CD8-positive, alpha-beta memory T cell (primary cell): ENCODE results near the gene NIPBL. TPM values are rescaled to one million over a fixed set of nuclear protein-coding genes. Genes with fewer than 3 reads are reported as not detected.
"Not testable (repeated sequence)": the region's sequence is repeated elsewhere in the genome, so short reads cannot be mapped to it uniquely, and the experiment has no call there.

Source experiments
- CTCF ChIA-PET: fragments of 350-600 bp; sonication (Branson Sonifier 250); formaldehyde crosslinking; loops from one replicate; lab custom pipeline; 2021; ENCODE audit warnings: antibody characterized with exemption; lab: Charles Lee
- POLR2A ChIA-PET: fragments of 350-600 bp; sonication (Branson Sonifier 250); formaldehyde crosslinking; loops from one replicate; lab custom pipeline; 2021; ENCODE audit warnings: antibody characterized with exemption; lab: Charles Lee
- DNase-seq, 5 donors: peaks; one replicate each; pipeline versions ENCODE4 v3.0.0 to v3.0.0-alpha.2; 2020 to 2022; ENCODE audit warnings: mixed read lengths in 1 of 5
- H3K27ac ChIP-seq: one replicate; pipeline ENCODE4 v1.7.0; 2013; ENCODE audit warnings: low read depth, mild to moderate bottlenecking, low read length, moderate library complexity
- H3K27me3 ChIP-seq: 2 replicates; pipeline ENCODE4 v1.7.0; 2013; ENCODE audit warnings: low read length, mild to moderate bottlenecking; ENCODE audit not compliant: insufficient read depth, poor library complexity, severe bottlenecking
- H3K36me3 ChIP-seq: 2 replicates; pipeline ENCODE4 v1.7.0; 2013; ENCODE audit warnings: mild to moderate bottlenecking, low read length, moderate library complexity; ENCODE audit not compliant: insufficient read depth
- H3K4me1 ChIP-seq: 2 replicates; pipeline ENCODE4 v1.7.0; 2013; ENCODE audit warnings: mild to moderate bottlenecking, low read length, moderate library complexity; ENCODE audit not compliant: insufficient read depth
- H3K4me3 ChIP-seq: 2 replicates; pipeline ENCODE4 v1.7.0; 2013; ENCODE audit warnings: mild to moderate bottlenecking, low read length
- H3K9me3 ChIP-seq: 2 replicates; pipeline ENCODE4 v1.7.0; 2013; ENCODE audit warnings: mild to moderate bottlenecking, low read length
- H3K27ac Mint-ChIP-seq, 8 donors: one replicate each; pipeline ENCODE4 v1.8.0; 2020 to 2021; ENCODE audit warnings: mixed read lengths in 8 of 8, mild to moderate bottlenecking in 6 of 8, inconsistent platforms in 3 of 8, moderate library complexity in 3 of 8
- H3K27me3 Mint-ChIP-seq, 2 donors: one replicate each; pipeline ENCODE4 v1.8.0; 2020 to 2021; ENCODE audit warnings: mixed read lengths in 2 of 2, mild to moderate bottlenecking in 1 of 2, moderate library complexity in 1 of 2
- H3K36me3 Mint-ChIP-seq, 3 donors: one replicate each; pipeline ENCODE4 v1.8.0; 2020 to 2021; ENCODE audit warnings: mixed read lengths in 3 of 3, inconsistent platforms in 1 of 3, mild to moderate bottlenecking in 1 of 3
- H3K4me1 Mint-ChIP-seq, 3 donors: one replicate each; pipeline ENCODE4 v1.8.0; 2020 to 2021; ENCODE audit warnings: mixed read lengths in 3 of 3, inconsistent platforms in 1 of 3, mild to moderate bottlenecking in 1 of 3
- H3K4me3 Mint-ChIP-seq, 7 donors: one replicate each; pipeline ENCODE4 v1.8.0; 2020 to 2021; ENCODE audit warnings: mixed read lengths in 7 of 7, mild to moderate bottlenecking in 6 of 7, moderate library complexity in 4 of 7, inconsistent platforms in 2 of 7
- H3K9me3 Mint-ChIP-seq, 5 donors: one replicate each; pipeline ENCODE4 v1.8.0; 2020 to 2022; ENCODE audit warnings: mixed read lengths in 5 of 5, mild to moderate bottlenecking in 3 of 5, moderate library complexity in 2 of 5, inconsistent platforms in 1 of 5
- polyA plus RNA-seq: library from polyadenylated mRNA; unstranded; fragments of 300-500 nt; fragmentation: Illumina TruSeq; gene quantifications from one replicate; pipeline ENCODE4 v1.2.3, GENCODE V29; 2021
- total RNA-seq, 2 experiments: library from RNA; stranded (reverse); gene quantifications; one replicate each; pipeline ENCODE4 v1.2.3, GENCODE V29; 2021

The NIPBL gene
- total and polyA plus RNA-seq, 3 experiments from 2014 or later = 36.4 to 55.0 (median 47.3) TPM

- no peak overlapping the region for H3K4me3 Mint-ChIP-seq
- Histone ChIP-seq H3K4me3 (no peak overlapping the region), H3K27me3 (no peaks in the 10 kb centered on the region), H3K27ac (no peak overlapping the region), H3K4me1 (no peaks in the 10 kb centered on the region), H3K36me3 (peaks cover 29% of the 10 kb centered on the region), H3K9me3 (no peaks in the 10 kb centered on the region)
- H3K36me3 Mint-ChIP-seq = peaks cover 4 to 55% (median 11%) of the 10 kb centered on the region in 3 donors
- no peaks in the 10 kb centered on the region for H3K4me1 Mint-ChIP-seq
- ChIA-PET CTCF (no interaction called here), POLR2A (no interaction called here)
- peak overlapping the region in 2 of 8 donors; percentile 21 to 36 for H3K27ac Mint-ChIP-seq
- no peak for DNase-seq
- no peaks in the 10 kb centered on the region for H3K9me3 Mint-ChIP-seq
- H3K27me3 Mint-ChIP-seq = peaks cover 0 to 1% of the 10 kb centered on the region in 2 donors
These were observed 187.9 kb downstream of the NIPBL start for GRCh38 chr5:37064442-37064841.

- POLR2A ChIA-PET = interaction anchor here (0.5 kb wide), 1 partner anchor 64 kb away, joined by 3 read pairs; no protein-coding TSS in a partner anchor
These were observed 194.9 kb downstream of the NIPBL start for GRCh38 chr5:37071487-37071886.

GRCh38 chr5:37071901-37072581, 195.5 kb downstream of the NIPBL start:
- Histone ChIP-seq H3K4me3 (no peak overlapping the region), H3K36me3 (no peaks in the 10 kb centered on the region), H3K27me3 (no peaks in the 10 kb centered on the region), H3K4me1 (no peaks in the 10 kb centered on the region), H3K27ac (no peak overlapping the region), H3K9me3 (no peaks in the 10 kb centered on the region)
- H3K36me3 Mint-ChIP-seq = peaks cover 0 to 1% (median 0%) of the 10 kb centered on the region in 3 donors
- H3K27me3 Mint-ChIP-seq = no peaks in the 10 kb centered on the region
- no peak for DNase-seq
- POLR2A ChIA-PET = no interaction called here
- CTCF ChIA-PET = no interaction called here
- no peak overlapping the region for H3K4me3 Mint-ChIP-seq
- H3K27ac Mint-ChIP-seq = no peak overlapping the region
- no peaks in the 10 kb centered on the region for H3K9me3 Mint-ChIP-seq
- no peaks in the 10 kb centered on the region for H3K4me1 Mint-ChIP-seq

More at GRCh38 chr5:37071487-37071886, 194.9 kb downstream of the NIPBL start:
- no peak for DNase-seq
- H3K27me3 Mint-ChIP-seq = no peaks in the 10 kb centered on the region
- H3K36me3 Mint-ChIP-seq = peaks cover 0 to 1% (median 0%) of the 10 kb centered on the region in 3 donors
- CTCF ChIA-PET = no interaction called here
- no peaks in the 10 kb centered on the region for H3K4me1 Mint-ChIP-seq
- H3K9me3 Mint-ChIP-seq = no peaks in the 10 kb centered on the region
- Histone ChIP-seq H3K27ac (no peak overlapping the region), H3K4me1 (no peaks in the 10 kb centered on the region), H3K9me3 (no peaks in the 10 kb centered on the region), H3K36me3 (no peaks in the 10 kb centered on the region), H3K27me3 (no peaks in the 10 kb centered on the region), H3K4me3 (no peak overlapping the region)
- H3K4me3 Mint-ChIP-seq = no peak overlapping the region
- no peak overlapping the region for H3K27ac Mint-ChIP-seq

GRCh38 chr5:37075399-37075950, 198.9 kb downstream of the NIPBL start:
- Histone ChIP-seq H3K4me1 (no peaks in the 10 kb centered on the region), H3K9me3 (no peaks in the 10 kb centered on the region), H3K27ac (no peak overlapping the region), H3K4me3 (no peak overlapping the region), H3K36me3 (no peaks in the 10 kb centered on the region), H3K27me3 (no peaks in the 10 kb centered on the region)
- Mint-ChIP-seq H3K4me1 (no peaks in the 10 kb centered on the region), H3K36me3 (peaks cover 11 to 16% (median 16%) of the 10 kb centered on the region in 3 donors), H3K27ac (no peak overlapping the region), H3K9me3 (no peaks in the 10 kb centered on the region), H3K4me3 (no peak overlapping the region), H3K27me3 (no peaks in the 10 kb centered on the region)
- ChIA-PET POLR2A (no interaction called here), CTCF (no interaction called here)
- no peak for DNase-seq

- H3K36me3 ChIP-seq = no peaks in the 10 kb centered on the region
- ChIA-PET CTCF (no interaction called here), POLR2A (no interaction called here)
- Mint-ChIP-seq H3K36me3 (peaks cover 14 to 28% (median 22%) of the 10 kb centered on the region in 3 donors), H3K27ac (no peak overlapping the region), H3K9me3 (no peaks in the 10 kb centered on the region), H3K27me3 (no peaks in the 10 kb centered on the region), H3K4me3 (no peak overlapping the region), H3K4me1 (no peaks in the 10 kb centered on the region)
- no peaks in the 10 kb centered on the region for H3K9me3 ChIP-seq
- H3K27me3 ChIP-seq = no peaks in the 10 kb centered on the region
- no peak for DNase-seq
- H3K4me3 ChIP-seq = no peak overlapping the region
- H3K4me1 ChIP-seq = no peaks in the 10 kb centered on the region
- no peak overlapping the region for H3K27ac ChIP-seq
These were observed 200.6 kb downstream of the NIPBL start for GRCh38 chr5:37077146-37077545.

- POLR2A ChIA-PET = no interaction called here
- H3K27me3 Mint-ChIP-seq = no peaks in the 10 kb centered on the region
These were observed 204.1 kb downstream of the NIPBL start for GRCh38 chr5:37080697-37081096.

GRCh38 chr5:37082977-37083376, 206.4 kb downstream of the NIPBL start:
- peaks cover 25 to 48% (median 38%) of the 10 kb centered on the region in 3 donors for H3K36me3 Mint-ChIP-seq
- H3K4me1 Mint-ChIP-seq, H3K4me1 ChIP-seq, H3K4me3 ChIP-seq, DNase-seq, CTCF ChIA-PET, H3K27ac Mint-ChIP-seq, H3K27me3 ChIP-seq, H3K9me3 ChIP-seq, POLR2A ChIA-PET, H3K27ac ChIP-seq, H3K36me3 ChIP-seq, H3K27me3 Mint-ChIP-seq, H3K4me3 Mint-ChIP-seq, H3K9me3 Mint-ChIP-seq: not testable (repeated sequence)

More at GRCh38 chr5:37080697-37081096, 204.1 kb downstream of the NIPBL start:
- CTCF ChIA-PET = interaction anchor here (0.8 kb wide), 1 partner anchor 79 kb away, joined by 3 read pairs; no protein-coding TSS in a partner anchor
- Histone ChIP-seq H3K36me3 (no peaks in the 10 kb centered on the region), H3K4me1 (no peaks in the 10 kb centered on the region), H3K27ac (no peak overlapping the region), H3K4me3 (no peak overlapping the region), H3K9me3 (no peaks in the 10 kb centered on the region), H3K27me3 (no peaks in the 10 kb centered on the region)
- Mint-ChIP-seq H3K4me1 (peaks cover 0 to 2% (median 0%) of the 10 kb centered on the region in 3 donors), H3K36me3 (peaks cover 25 to 48% (median 34%) of the 10 kb centered on the region in 3 donors), H3K4me3 (no peak overlapping the region), H3K9me3 (peaks cover 0 to 2% (median 0%) of the 10 kb centered on the region in 5 donors), H3K27ac (no peak overlapping the region)
- DNase-seq = no peak

GRCh38 chr5:37086026-37086425, 209.5 kb downstream of the NIPBL start:
- H3K9me3 Mint-ChIP-seq, POLR2A ChIA-PET, H3K4me3 Mint-ChIP-seq, H3K4me3 ChIP-seq, CTCF ChIA-PET, H3K36me3 ChIP-seq, H3K27me3 Mint-ChIP-seq, DNase-seq, H3K27ac ChIP-seq, H3K4me1 ChIP-seq, H3K4me1 Mint-ChIP-seq, H3K9me3 ChIP-seq, H3K27ac Mint-ChIP-seq, H3K27me3 ChIP-seq: not testable (repeated sequence)
- H3K36me3 Mint-ChIP-seq = peaks cover 5 to 32% (median 26%) of the 10 kb centered on the region in 3 donors
